Brain pericyte (primary cell): ENCODE results near the gene SRGAP2C.
"Not testable (repeated sequence)": the region's sequence is repeated elsewhere in the genome, so short reads cannot be mapped to it uniquely, and the experiment has no call there.

Experiments used
- DNase-seq: peaks from one replicate; pipeline ENCODE4 v3.0.0-alpha.2; 2012; ENCODE audit warnings: low read depth, low spot score

Gene SRGAP2C

DNA sequence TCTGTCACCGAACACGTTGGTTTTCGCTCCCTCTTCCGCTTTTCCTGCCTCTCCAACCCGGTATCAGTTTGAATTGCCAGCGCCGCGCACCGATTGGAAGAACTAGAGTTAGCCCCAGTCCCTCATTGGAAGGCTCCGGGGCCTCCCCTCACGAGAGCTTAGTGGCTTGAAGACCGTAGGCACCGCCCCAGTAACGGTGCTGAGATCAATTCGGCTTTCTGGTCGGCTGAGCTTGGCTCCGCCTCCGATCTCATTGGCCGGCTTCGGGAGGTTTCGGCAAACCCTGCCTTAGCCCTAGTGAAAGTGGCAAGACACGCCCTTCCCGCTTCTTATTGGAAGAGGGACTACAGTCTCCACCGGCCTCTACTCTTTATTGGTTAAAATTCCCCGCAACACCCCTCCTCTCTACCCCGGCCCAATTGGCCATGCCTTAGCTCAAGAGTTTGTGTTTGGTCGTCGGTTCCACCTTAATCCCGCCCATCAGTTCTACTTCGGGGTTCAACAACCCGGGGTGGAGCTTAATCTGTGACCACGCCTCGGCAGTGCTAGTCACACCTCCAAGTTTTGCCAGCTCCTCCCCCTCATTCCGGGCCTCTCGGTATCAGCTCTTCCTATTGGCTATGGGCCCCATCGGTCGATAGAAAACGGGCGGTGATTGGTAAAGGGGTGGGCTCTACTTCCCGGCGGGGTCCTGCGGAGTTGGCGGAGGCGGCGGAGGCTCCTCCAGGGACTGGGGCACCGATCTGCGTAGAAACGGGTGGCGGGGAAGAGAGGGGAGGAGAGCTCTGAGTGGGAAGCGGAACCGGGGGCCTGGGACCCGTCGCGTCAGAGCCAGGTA lies at the start of gene SRGAP2C, which contains the start of gene FAM72B:
Gene SRGAP2C, plus strand, starts transcription at position 686 of the 838 bp plus-strand sequence. CDS start 2,472 bp downstream, outside the sequence.
Gene FAM72B, minus strand, starts transcription at position 51 of the 838 bp plus-strand sequence. CDS start 851 bp downstream, outside the sequence.
- DNase-seq = peak; percentile 99

DNA sequence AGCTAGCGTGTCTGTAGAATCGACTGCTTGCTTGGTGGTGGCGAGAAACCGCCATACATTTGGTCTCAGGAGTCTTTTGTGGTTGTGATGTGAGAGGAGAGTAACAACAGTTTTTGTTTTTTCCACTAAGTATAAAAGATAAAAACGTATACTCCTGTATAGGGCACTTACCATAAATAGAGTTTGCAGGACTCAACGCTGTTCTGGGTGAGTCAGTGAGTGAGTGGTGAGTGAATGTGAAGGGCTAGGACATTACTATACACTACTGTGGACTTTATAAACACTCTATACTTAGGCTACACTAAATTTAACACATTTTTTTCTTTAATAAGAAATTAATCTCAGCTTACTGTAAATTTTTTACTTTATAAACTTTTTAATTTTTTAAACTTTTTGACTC lies 44.4 kb upstream of the SRGAP2C start:
- DNase-seq = not testable (repeated sequence)

DNA sequence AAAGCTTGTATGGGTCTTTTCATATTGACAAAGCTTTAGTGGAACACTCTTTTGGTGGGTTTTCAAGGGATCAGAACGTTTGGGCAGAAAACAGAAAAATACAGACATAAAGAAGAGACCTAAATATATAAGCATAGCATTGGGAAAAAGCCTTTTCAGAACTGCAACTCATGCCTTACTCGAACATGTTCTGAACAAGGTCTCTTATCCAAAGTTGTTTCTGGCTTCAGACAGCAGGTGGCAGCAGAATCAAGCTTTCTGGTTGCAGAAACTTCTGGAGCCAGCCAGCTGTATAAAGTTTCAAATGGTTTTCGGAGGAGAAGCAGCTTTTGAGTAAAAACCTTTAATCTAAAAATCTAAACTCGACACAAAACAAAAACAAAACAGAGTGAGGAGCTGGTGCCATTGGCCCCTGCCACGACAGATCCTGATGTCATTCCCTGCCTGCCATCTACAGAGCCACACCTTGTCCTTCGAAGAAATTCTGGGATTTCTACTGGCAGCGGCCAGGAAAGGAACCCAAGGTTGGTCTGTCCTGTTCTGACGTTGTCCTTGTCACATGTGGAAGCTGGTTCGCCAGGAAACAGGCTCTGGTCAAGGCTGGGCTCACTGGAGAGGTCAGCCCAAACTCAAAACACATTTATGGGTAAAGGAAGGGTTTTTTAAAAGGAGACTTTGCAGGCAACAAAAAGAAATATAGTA lies 36.1 kb upstream of the SRGAP2C start:
- DNase-seq = not testable (repeated sequence)

DNA sequence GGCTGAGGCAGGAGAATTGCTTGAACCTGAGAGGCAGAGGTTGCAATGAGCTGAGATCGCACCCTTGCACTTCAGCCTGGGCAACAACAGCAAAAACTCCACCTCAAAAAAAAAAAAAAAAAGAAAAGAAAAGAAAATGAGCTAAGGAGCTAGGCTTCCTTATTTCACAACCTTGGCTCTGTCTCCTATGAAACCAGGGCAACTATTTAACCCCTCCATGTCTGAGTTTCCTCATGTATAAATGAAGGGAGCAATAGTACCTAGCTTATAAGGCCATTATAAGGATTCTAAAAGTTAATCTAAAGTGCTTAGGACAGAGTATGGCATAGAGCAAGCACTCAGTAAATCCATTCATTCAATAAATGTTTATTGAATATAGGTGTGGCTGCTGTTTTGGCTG lies 33.5 kb upstream of the SRGAP2C start:
- DNase-seq = not testable (repeated sequence)

DNA sequence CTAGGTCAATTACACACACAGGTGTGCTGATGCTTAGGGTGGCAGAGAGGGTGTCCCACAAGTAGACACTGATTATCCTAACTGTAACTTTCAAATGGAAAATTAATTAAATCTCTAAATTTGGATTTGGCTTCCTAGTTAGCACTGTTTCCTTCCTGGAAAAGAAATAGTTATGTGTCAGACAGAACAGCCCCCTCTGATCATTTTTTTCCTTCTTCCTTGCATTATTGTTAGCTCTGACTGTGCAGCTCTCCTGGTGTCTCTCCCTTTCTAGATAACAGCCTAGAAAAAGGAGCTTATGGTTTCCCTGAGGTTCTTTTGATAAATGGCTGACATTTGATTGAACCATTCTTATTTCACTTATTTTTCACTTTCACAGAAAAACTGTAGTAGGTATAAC lies 32.0 kb upstream of the SRGAP2C start:
- not testable (repeated sequence) for DNase-seq

DNA sequence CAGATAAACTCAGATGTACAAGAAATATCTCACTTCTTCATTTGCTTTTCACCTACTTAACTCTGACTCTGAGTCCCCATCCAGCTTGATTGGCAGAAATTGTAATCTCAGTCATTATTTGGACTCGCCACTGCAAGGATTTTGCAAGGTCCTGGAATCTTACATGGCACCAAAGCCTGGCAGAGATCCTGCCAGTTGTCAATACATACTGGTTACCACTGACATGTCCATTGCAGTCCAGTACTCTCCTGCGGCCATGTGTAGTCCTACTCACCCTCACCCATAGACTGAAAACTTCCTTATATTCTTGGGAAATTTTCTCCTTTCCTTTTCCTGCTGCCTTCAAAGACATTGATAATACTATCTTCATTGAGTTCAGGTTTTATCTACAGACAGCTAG lies 30.0 kb upstream of the SRGAP2C start:
- not testable (repeated sequence) for DNase-seq

DNA sequence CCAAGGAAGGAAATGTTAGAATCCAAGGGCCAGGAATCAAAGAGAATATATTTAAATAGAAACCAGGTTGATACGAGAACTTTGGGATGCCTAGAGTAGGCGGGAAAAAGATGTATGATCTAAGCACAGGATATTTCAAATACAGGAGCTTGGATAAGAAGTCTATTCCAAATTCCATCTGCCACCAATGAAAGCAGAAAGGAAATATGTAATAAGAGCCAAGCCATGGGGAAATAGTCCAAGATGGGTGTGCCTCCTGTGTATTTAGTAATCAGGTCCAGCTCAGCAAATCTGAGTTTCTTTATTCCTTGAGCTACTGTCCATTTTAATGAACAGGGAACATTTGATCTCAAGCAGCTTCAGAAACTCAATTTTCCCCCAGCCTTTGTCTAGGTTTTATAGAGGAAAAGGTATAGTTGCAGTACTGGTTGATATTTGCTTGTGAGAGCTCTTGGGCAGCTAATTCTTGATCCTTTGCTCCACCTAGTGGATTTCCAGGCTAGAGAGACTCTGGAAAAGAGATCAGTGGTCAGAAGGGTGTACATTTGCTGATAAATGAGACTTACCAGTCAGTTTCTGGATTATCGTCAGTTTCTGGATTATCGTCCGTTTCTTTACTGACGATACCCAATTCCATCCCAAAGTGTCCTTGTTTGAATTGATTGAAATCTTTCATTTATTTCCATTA lies 29.0 kb upstream of the SRGAP2C start:
- not testable (repeated sequence) for DNase-seq

DNA sequence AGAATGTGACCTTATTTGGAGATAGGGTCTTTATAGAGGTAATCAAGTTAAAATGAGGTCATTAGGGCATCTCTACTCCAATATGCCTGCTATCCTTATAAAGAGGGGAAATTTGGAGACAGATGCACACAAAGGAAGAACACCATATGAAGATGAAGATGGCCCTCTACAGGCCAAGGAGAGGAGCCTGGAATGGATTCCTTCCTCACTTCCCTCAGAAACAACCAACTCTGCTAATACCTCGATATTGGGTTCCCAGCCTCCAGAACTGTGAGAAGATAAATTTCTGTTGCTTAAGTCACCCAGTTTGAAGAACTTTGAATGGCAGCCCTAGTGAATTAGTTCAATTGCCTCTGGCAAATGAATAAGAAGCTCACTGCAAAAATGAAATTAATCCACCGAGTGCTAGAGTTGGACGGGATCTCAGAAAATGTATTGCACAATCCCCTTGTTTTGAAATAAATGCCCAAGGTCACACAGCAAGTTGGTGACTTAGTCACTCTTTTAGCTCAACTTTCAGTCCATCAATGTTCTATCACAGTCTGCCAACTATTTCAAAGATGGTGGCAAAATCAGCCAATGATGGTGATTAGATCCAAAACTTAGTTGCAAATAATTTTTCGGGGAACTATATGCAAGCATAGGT lies 27.7 kb upstream of the SRGAP2C start:
- not testable (repeated sequence) for DNase-seq

DNA sequence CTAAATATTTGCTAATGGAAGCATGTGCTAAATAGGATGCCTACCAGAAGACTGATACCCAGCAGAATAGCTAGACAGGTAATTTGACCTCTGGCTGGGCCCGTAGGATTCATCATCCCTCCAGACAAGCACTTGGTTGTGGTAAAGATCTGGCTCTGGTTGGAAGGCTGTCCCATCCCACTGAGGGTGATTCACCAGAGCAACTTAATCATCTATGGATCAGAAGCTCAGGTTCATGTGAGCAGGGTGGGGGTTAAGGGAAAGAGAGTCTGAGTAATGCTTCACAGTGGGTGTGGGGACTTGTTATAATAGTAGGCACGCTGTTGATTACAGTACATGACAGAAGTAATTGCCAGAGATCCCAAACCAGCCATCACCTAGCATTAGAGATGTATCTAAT lies 27.2 kb upstream of the SRGAP2C start:
- DNase-seq = not testable (repeated sequence)

DNA sequence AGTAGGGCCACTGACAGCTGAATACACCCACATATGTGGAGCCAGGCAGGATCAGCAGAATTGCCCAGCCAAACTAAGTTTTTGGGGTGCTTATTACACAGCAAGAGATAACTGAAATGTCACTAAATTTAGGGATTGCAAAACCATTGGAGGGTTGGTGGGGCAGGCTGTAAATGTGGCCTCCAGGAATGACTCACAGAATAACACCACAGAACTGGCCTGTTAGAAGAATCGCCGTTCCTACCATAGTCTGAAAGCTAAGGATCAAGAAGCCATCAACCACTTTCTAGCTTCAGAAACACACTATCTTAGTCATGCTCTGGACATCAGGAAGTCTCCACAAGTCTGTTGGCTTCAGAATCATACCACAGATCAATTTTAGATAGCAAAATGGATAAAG lies 24.7 kb upstream of the SRGAP2C start:
- DNase-seq = not testable (repeated sequence)

DNA sequence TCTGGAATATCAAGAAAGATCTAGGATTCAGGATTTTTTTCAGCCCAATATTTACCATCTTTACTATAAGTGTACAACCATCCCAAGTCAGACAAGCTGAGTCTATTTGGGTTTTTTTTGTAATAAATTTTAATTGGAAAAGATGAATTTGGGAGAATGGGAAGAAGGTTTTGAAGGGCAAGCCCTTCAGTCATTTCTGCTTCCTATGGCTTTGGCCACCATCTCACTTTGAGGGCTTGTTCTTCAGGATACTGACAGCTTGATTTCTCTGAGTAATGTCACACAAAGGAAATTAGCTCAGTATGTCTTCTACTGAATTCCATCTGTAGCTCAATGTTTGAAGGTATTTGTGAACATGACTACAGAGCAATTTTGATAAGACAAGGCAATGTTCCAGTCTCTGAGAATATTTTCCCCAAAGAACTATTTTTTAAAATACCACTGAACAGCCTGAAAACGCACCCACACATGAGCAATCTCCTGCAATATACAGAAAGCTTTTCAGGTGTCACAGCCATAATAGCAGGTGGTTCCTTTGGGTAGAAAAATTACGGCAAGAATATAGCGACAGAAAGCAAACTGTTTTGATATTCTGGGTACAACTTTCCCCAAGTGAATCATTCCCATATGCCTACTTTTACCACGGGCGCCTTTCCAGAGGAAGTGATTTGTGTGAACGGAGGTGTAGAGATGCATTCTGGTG lies 23.4 kb upstream of the SRGAP2C start:
- not testable (repeated sequence) for DNase-seq

DNA sequence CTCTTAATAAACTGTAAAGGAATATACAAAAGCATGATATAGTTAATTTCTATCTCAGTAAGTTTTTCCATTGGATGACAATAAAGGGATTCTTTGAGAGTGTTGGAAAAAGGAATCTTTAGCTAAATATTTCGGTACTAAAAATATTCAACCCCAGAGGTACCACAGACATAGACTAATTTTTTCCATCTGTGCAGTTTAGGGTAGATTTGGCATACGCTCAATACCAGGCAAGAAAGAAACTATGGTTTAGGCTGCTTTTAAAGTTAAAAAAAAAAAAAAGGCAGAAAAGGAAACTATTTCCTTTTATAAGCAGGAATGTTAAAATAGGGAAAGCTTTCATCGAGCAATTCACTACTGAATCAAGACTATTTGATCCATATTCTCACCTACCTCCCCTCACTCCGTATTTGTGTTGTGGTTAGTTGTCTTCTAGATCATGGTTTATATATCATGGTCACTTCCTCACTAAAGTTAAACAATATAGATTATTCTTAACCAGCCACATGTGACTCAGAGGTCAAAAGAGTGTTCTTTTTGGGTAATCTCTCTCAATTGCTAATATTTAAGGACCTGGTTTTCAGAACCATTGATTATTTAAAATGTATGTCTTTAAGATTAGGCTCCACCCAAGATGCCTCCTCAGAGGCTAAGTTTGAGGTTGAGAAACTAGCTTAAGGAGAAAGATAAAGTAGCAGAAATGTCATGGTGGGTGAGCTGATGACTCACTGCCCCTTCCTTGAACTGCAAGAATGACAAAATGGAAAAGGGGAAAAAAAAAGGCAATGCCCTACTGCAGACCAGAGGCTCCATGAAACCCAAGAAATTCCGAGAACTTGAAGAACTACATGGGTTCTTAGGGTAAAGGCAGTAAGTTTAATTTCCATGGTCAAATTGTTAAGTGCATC lies 20.7 kb upstream of the SRGAP2C start:
- not testable (repeated sequence) for DNase-seq

DNA sequence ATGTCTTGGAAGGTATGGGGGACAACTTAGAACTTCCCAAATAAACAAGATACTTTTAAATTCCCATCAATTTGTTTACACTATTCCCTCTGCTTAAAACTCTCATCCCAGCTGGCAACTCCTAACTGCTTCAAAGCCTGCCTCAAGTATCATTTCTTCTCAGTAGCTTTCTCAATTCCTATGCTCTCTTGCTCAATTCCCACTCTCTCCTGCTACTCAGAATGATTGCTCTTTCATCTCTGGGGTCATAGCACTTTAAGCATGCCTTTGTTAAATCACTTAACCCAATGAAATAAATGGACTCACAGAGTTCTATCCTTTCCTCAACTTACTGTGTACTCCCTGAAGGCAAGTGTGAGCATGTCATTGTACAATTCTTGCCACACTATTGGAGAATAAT lies 19.5 kb upstream of the SRGAP2C start:
- not testable (repeated sequence) for DNase-seq

DNA sequence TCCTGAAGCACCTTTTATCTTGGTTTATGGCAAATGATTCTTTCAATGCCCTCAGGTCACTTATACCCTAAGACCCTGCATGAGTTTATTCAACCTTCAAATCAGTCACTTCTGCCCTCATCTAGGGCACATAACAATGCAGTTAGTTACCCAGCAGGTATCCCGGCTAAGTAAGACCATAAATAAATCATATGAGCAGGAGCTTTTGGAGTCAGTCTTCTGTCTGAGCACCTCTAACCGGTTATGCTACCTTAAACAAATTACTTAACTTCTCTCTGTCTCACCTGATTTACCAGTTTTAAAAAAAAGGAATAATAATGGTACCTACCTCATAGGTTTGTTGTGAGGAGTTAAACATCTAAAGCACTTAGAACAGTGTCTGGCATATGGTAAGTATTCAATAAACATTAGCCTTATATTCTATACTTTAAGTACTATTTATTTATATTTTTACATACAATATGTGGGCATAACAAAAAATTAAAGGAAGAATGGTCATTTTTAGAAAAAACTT lies 17.5 kb upstream of the SRGAP2C start:
- DNase-seq = not testable (repeated sequence)

DNA sequence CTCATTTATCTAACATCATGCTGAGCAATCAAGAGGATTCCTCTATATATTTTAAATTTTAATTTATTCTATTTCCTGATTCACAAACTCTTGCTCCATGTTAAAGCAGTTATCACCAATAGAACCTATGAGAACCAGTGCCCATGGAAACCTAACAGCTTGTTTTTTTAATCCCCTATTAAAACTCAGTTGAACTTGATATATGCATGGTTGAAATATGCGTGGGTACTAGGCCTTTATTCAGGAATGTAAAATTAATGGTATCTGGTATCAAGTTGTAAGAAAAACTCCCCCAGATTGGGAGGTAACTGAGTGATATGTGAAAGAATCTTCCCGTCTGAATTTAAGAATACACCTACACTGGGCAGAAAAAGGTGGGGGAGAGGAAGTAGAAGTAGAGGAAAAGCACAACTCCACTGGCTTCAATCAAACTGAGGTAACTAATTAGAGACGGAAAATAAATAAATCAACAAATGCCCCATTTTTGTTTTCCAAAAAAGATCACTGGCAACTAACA lies 16.6 kb upstream of the SRGAP2C start:
- DNase-seq = not testable (repeated sequence)

DNA sequence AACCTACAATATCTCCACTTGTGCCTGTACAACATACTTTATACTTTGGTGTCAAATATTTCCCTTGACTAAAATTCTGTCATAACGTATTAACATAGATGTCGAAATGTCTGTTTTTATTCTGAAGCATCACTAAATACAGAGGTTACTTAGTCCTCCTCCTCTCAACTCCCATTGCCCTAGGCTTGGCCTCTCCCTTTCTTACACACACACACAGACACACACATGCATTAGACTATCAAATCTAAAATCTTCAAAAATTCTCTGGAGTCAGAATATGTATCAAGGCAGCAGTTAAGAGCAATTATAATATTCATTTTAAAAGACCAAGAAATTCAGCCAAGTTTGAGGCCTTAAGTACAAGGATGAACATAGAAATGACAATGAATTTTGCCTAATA lies 8.1 kb upstream of the SRGAP2C start:
- DNase-seq = not testable (repeated sequence)

DNA sequence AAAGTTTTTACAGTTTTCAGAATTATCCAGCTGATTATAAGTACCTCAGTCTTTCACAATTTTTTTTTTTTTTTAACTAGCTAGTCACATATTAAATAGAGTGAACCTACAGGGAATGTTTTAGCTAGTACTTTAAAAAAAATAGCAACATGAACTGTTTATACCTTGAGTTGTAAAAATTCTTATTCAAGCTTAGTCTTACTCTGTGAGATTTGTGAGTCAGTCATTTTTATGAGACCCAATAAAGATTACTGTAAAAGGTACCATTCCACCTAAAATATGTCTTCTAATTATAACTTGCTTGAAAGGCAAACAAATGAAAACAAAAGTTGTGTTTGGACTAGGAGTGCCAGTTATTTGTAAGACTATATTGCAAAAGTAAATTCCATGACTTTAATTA lies 6.6 kb upstream of the SRGAP2C start:
- not testable (repeated sequence) for DNase-seq

DNA sequence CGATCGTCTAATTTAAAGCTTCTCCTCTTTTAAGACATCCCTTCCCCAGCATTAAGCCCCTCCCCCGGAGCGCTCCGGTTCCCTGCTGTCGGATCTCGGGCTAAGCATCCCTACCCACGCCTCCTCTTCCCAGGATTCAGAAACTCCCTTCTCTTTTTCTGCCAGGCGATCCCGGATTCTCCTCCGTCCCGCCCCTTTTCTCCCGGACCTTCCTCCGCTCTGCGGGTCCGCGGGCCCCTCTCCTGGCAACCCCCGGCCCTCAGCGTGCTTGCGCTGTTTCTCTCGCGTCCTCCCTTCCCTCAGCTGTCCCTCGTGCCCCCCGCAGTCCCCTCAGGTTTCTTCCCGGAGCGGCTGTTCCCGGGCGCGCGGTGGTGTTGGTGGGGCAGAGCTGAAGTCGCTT lies 908 bp upstream of the SRGAP2C start:
- not testable (repeated sequence) for DNase-seq

DNA sequence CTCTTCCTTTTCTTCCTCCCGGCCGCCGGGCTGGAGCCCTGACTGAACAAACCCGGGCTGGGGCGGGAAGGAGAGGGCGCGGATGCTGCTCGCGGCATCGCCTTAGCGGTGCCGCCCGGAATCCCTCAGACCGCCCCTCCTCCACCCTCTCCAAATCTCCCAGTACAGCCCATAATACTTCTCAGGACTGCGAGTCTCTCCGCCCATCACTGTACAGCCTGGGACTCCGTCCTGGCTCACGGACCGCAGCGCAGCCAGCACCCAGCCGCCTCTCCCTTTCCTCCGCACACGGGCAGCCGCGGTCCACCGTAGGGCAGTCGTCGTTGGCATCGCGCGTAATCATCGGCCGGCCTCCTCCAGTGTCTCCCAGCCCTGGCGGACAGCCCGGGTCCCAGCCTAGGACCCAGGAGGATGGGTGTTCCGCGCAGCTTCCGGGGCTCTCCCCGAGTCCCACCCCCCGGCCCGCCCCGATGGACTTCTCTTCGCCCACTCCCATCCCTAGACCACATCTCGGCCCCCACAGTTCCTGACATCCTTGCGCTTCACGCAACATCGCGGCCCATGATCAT lies 449 bp downstream of the SRGAP2C start:
- DNase-seq = not testable (repeated sequence)
